ENCODE results near the gene LENEP. TPM values are rescaled to one million over a fixed set of nuclear protein-coding genes. Genes with fewer than 3 reads are reported as not detected.

LENEP gene
- total RNA-seq, 1 experiment from 2014 or later = 0.50 TPM

DNA sequence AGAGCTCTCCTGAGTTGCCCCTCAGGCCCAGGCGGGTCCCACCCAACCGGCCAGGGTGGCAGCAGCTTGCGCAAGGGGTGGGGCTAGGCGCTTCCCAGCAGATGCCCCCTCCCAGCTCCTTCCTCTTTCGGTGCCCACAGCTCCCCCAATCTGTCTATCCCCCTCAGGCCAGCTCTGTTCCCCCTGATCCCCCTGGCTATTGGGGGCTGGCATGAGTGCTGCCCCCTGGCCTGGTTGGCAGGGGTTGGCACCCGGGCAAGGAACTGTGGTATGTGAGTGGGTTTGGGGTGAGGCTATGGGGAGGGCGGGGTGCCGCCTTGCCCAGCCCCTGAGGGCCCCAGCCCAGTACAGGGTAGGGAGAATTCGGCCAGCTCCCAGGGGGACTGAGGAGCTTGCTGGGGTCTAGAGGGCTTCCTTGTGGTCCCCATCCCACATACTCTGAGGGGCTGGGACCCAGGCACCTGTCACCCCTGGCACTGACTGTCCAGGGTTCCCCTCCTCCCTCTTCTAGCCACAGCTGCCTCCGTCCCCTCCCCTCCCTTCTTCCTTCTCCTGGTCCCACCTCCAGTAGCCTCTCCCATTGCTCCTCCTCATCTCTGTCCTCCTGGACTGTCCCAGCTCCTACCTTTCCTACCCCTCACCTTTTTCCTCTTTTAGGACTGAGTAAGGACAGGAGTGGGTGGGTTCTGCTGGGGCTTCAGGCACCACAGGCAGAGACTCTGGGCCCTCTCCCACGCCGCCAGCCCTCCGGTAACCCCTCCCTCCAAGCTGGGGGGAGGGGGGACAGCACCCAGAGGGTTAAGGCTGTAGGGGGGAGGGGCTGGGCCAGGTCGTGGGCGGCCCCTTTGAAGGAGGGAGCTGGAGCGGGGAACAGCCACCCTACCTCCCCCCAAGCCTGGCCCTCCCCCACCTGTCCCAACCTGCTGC, 14.9 kb downstream of the LENEP start:
- peaks cover 38% of the 10 kb centered on the region for H3K36me3 Mint-ChIP-seq (ENCODE audit: insufficient read depth, unreplicated experiment)
- Histone ChIP-seq H3K4me1 (peaks cover 55% of the 10 kb centered on the region), H3K9me3 (no peaks in the 10 kb centered on the region), H3K27me3 (replicated peaks; ENCODE audit: control insufficient read depth, insufficient read depth, low read length) (no peaks in the 10 kb centered on the region), H3K36me3 (ENCODE audit: control insufficient read depth, insufficient read depth, low read length) (peaks cover 4% of the 10 kb centered on the region), H3K4me3 (ENCODE audit: low read depth, low read length) (no peak overlapping the region)
- POLR2A ChIA-PET = interaction anchor here (1.0 kb wide), 1 partner anchor 9 kb away, joined by 4 read pairs; no protein-coding TSS in a partner anchor
- intact Hi-C loops (cut with micrococcal nuclease; ENCODE audit: unreplicated experiment) = no loop called here
- peak overlapping the region; percentile 50 for H3K4me3 Mint-ChIP-seq (ENCODE audit: unreplicated experiment)
- H3K27ac Mint-ChIP-seq (ENCODE audit: unreplicated experiment) = peak overlapping the region; percentile 43
- no peaks in the 10 kb centered on the region for H3K9me3 Mint-ChIP-seq (ENCODE audit: unreplicated experiment)
- no TSS peak for BruUV-seq (replicated peaks)
- no peak for DNase-seq
- peaks cover 25% of the 10 kb centered on the region for H3K4me1 Mint-ChIP-seq (ENCODE audit: low read depth, unreplicated experiment)
- TF ChIP-seq, protein P1, sequence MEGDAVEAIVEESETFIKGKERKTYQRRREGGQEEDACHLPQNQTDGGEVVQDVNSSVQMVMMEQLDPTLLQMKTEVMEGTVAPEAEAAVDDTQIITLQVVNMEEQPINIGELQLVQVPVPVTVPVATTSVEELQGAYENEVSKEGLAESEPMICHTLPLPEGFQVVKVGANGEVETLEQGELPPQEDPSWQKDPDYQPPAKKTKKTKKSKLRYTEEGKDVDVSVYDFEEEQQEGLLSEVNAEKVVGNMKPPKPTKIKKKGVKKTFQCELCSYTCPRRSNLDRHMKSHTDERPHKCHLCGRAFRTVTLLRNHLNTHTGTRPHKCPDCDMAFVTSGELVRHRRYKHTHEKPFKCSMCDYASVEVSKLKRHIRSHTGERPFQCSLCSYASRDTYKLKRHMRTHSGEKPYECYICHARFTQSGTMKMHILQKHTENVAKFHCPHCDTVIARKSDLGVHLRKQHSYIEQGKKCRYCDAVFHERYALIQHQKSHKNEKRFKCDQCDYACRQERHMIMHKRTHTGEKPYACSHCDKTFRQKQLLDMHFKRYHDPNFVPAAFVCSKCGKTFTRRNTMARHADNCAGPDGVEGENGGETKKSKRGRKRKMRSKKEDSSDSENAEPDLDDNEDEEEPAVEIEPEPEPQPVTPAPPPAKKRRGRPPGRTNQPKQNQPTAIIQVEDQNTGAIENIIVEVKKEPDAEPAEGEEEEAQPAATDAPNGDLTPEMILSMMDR (IDR thresholded peaks at IDR 0.05; ENCODE audit: insufficient read depth in 1 of 2, low read depth in 1 of 2, low read length in 1 of 2, severe bottlenecking in 1 of 2, unreplicated experiment in 1 of 2) = no peak
- H3K27me3 Mint-ChIP-seq (ENCODE audit: insufficient read depth, unreplicated experiment) = no peaks in the 10 kb centered on the region
- CTCF ChIA-PET = interaction anchor here (0.5 to 2.3 kb wide), 4 partner anchors 9 to 454 kb away, joined by 3 to 10 read pairs (median 5); no protein-coding TSS in a partner anchor

DNA sequence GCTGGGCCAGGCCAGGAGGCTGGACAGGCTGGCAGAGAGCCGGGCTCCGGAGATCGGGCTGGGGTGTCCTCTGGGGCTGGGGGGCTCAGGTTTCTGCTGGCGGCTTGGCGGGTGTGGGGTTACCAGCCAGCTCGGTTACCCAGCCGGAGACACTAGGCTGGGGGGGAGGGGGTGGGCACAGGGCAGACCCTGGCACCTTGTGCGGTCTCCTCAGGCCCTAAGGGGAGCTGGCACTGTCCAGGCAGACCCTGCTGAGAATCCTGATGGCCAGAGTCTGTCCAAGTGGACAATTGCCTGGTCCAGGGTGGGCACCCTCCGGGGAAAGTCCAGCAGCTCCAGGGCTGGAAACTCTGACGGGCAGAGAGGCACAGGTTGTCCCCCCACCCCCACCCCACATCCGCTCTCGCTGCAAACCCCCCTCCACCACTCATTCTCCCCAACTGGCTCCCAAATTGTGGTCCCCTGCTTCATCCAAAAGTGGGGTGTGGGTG, 15.9 kb downstream of the LENEP start:
- H3K36me3 Mint-ChIP-seq (ENCODE audit: insufficient read depth, unreplicated experiment) = peaks cover 35% of the 10 kb centered on the region
- peaks cover 25% of the 10 kb centered on the region for H3K4me1 Mint-ChIP-seq (ENCODE audit: low read depth, unreplicated experiment)
- Histone ChIP-seq H3K4me3 (ENCODE audit: low read depth, low read length) (no peak overlapping the region), H3K9me3 (no peaks in the 10 kb centered on the region), H3K27me3 (replicated peaks; ENCODE audit: control insufficient read depth, insufficient read depth, low read length) (no peaks in the 10 kb centered on the region), H3K4me1 (peaks cover 53% of the 10 kb centered on the region), H3K36me3 (ENCODE audit: control insufficient read depth, insufficient read depth, low read length) (peaks cover 4% of the 10 kb centered on the region)
- ChIA-PET POLR2A (no interaction called here), CTCF (interaction anchor here (0.6 to 2.3 kb wide), 3 partner anchors 8 to 21 kb away, joined by 4 to 10 read pairs (median 6); no protein-coding TSS in a partner anchor)
- H3K9me3 Mint-ChIP-seq (ENCODE audit: unreplicated experiment) = no peaks in the 10 kb centered on the region
- H3K27ac Mint-ChIP-seq (ENCODE audit: unreplicated experiment) = peak overlapping the region; percentile 45
- no peak for DNase-seq
- H3K27me3 Mint-ChIP-seq (ENCODE audit: insufficient read depth, unreplicated experiment) = no peaks in the 10 kb centered on the region
- intact Hi-C loops (cut with micrococcal nuclease; ENCODE audit: unreplicated experiment) = no loop called here
- TF ChIP-seq, protein P1 (IDR thresholded peaks at IDR 0.05; ENCODE audit: insufficient read depth in 1 of 2, low read depth in 1 of 2, low read length in 1 of 2, severe bottlenecking in 1 of 2, unreplicated experiment in 1 of 2) = no peak
- H3K4me3 Mint-ChIP-seq (ENCODE audit: unreplicated experiment) = peak overlapping the region; percentile 50
- BruUV-seq (replicated peaks) = no TSS peak

DNA sequence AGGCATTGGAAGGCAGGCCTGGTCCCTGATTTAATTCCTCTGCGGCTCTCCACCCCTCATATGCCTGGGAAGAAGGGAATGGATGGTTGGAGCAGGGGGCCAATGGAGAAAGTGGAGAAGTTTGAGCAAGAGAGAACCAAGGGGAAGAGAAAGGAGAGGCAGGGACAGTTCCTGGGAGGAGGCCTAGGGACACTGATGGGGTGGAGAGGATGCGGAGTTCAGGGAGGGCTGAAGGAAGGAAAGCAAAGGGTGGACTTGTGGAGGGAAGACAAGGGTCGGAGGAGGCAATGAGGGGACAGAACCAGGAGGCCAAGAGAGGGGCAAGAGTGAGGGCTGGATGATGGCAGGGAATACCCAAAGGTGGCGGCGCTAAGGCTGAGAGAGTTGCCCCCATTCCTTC, 16.4 kb downstream of the LENEP start:
- Mint-ChIP-seq H3K36me3 (ENCODE audit: insufficient read depth, unreplicated experiment) (peaks cover 35% of the 10 kb centered on the region), H3K27me3 (ENCODE audit: insufficient read depth, unreplicated experiment) (no peaks in the 10 kb centered on the region), H3K4me1 (ENCODE audit: low read depth, unreplicated experiment) (peaks cover 25% of the 10 kb centered on the region), H3K4me3 (ENCODE audit: unreplicated experiment) (no peak overlapping the region), H3K27ac (ENCODE audit: unreplicated experiment) (peak overlapping the region; percentile 45), H3K9me3 (ENCODE audit: unreplicated experiment) (no peaks in the 10 kb centered on the region)
- no TSS peak for BruUV-seq (replicated peaks)
- peaks cover 3% of the 10 kb centered on the region; the same call in 1 of the 2 replicates for H3K36me3 ChIP-seq (ENCODE audit: control insufficient read depth, insufficient read depth, low read length)
- peaks cover 49% of the 10 kb centered on the region for H3K4me1 ChIP-seq
- TF ChIP-seq, protein P1 (IDR thresholded peaks at IDR 0.05; ENCODE audit: insufficient read depth in 1 of 2, low read depth in 1 of 2, low read length in 1 of 2, severe bottlenecking in 1 of 2, unreplicated experiment in 1 of 2) = no peak
- ChIA-PET POLR2A (no interaction called here), CTCF (interaction anchor here (0.6 to 2.3 kb wide), 2 partner anchors 8 to 17 kb away, joined by 3 to 10 read pairs; partner anchors contain the start of gene LENEP)
- H3K9me3 ChIP-seq = no peaks in the 10 kb centered on the region
- H3K27me3 ChIP-seq (replicated peaks; ENCODE audit: control insufficient read depth, insufficient read depth, low read length) = no peaks in the 10 kb centered on the region
- H3K4me3 ChIP-seq (ENCODE audit: low read depth, low read length) = no peak overlapping the region
- DNase-seq = no peak
- intact Hi-C loops (cut with micrococcal nuclease; ENCODE audit: unreplicated experiment) = no loop called here

All from Caco-2 (cell line).